ENCODE data around the gene TPH2. TPM values are rescaled to one million over a fixed set of nuclear protein-coding genes. Genes with fewer than 3 reads are reported as not detected.
A peak's percentile ranks its signal among the peaks of the same experiment; 100 is the strongest.

The TPH2 gene
- polyA plus RNA-seq, 2 of the 4 experiments (the other 2 are of a cell fraction) = not detected

GRCh38 chr12:71954861-71955260 is 16.2 kb downstream of the TPH2 start:
- FAIRE-seq = no peak
- TF ChIP-seq FOXS1 (CRISPR knock-in tag; IDR thresholded peaks at IDR 0.05) (no peak), POLR2A (IDR thresholded peaks at IDR 0.05; ENCODE audit: low read length) (no peak), CEBPB (IDR thresholded peaks at IDR 0.05) (no peak), MYC (IDR thresholded peaks at IDR 0.05; ENCODE audit: borderline replicate concordance, low read length) (no peak), CBX2 (IDR thresholded peaks at IDR 0.05; ENCODE audit: borderline replicate concordance, low read depth) (no peak), CBX8 (IDR thresholded peaks at IDR 0.05) (no peak), FOSB (CRISPR knock-in tag; IDR thresholded peaks at IDR 0.05) (no peak), RFX5 (IDR thresholded peaks at IDR 0.05) (no peak), CHD2 (IDR thresholded peaks at IDR 0.05; ENCODE audit: low read length, partially characterized antibody) (no peak), ZC3H11A (IDR thresholded peaks at IDR 0.05) (no peak), HOXB5 (CRISPR knock-in tag; IDR thresholded peaks at IDR 0.05) (no peak), E2F6 (IDR thresholded peaks at IDR 0.05; ENCODE audit: borderline replicate concordance, low read depth) (no peak), BCL3 (IDR thresholded peaks at IDR 0.05) (no peak), MAX (IDR thresholded peaks at IDR 0.05) (no peak), PHF8 (IDR thresholded peaks at IDR 0.05; ENCODE audit: borderline replicate concordance, low read depth) (no peak), NR3C1 (IDR thresholded peaks at IDR 0.05) (no peak), USF2 (IDR thresholded peaks at IDR 0.05) (no peak)
- no peak for ATAC-seq
- CTCF ChIA-PET = no interaction called here
- Histone ChIP-seq H3K27ac (no peak overlapping the region), H3K4me2 (no peak overlapping the region), H3K9me3 (no peaks in the 10 kb centered on the region), H3K4me3 (no peak overlapping the region), H3K4me1 (no peaks in the 10 kb centered on the region)
- POLR2A ChIA-PET = no interaction called here
- 5% methylated on average over 1 of the region's 1 CpG for WGBS (ENCODE audit: missing lambda C conversion rate)
- DNase-seq (ENCODE audit: low read depth in 1 of 2, low spot score in 1 of 2) = no peak

GRCh38 chr12:71955970-71956369 is 17.3 kb downstream of the TPH2 start:
- POLR2A ChIA-PET = no interaction called here
- H3K4me1 ChIP-seq = no peaks in the 10 kb centered on the region
- WGBS (ENCODE audit: missing lambda C conversion rate) = 35% methylated on average over 2 of the region's 2 CpGs
- ATAC-seq (peak in 1 of 2 experiments; percentile 32; a peak in 1 of 6 replicates), DNase-seq (ENCODE audit: low read depth in 1 of 2, low spot score in 1 of 2) (no peak), FAIRE-seq (no peak)
- H3K9me3 ChIP-seq = no peaks in the 10 kb centered on the region
- no peak overlapping the region for H3K27ac ChIP-seq
- CTCF ChIA-PET = no interaction called here
- TF ChIP-seq KDM1A (IDR thresholded peaks at IDR 0.05; ENCODE audit: low read depth) (no peak), RNF2 (IDR thresholded peaks at IDR 0.05; ENCODE audit: borderline replicate concordance, low read depth) (no peak), RFX5 (IDR thresholded peaks at IDR 0.05) (no peak), CBX2 (IDR thresholded peaks at IDR 0.05; ENCODE audit: borderline replicate concordance, low read depth) (no peak), EP300 (IDR thresholded peaks at IDR 0.05) (no peak), HDAC2 (IDR thresholded peaks at IDR 0.05) (no peak), ESRRA (IDR thresholded peaks at IDR 0.05; ENCODE audit: borderline replicate concordance, low read length) (no peak), MAX (IDR thresholded peaks at IDR 0.05) (no peak), GATA3 (IDR thresholded peaks at IDR 0.05; ENCODE audit: borderline replicate concordance) (no peak), SREBF2 (IDR thresholded peaks at IDR 0.05) (no peak), KDM5A (IDR thresholded peaks at IDR 0.05) (no peak), ELK1 (IDR thresholded peaks at IDR 0.05; ENCODE audit: low read depth, low read length) (no peak), HOXB5 (CRISPR knock-in tag; IDR thresholded peaks at IDR 0.05) (no peak)
- no peak overlapping the region for H3K4me2 ChIP-seq
- H3K4me3 ChIP-seq = no peak overlapping the region
